ENCODE results near the gene VAV2.
"Not testable (repeated sequence)": the region's sequence is repeated elsewhere in the genome, so short reads cannot be mapped to it uniquely, and the experiment has no call there.

VAV2 gene

GRCh38 chr9:133990366-133991213 is 1.5 kb downstream of the VAV2 start:
- H3K4me3 ChIP-seq (ENCODE audit: low read depth, low read length): peak overlapping the region; percentile 97
- TF ChIP-seq CTCF (IDR thresholded peaks at IDR 0.05; ENCODE audit: low read depth, low read length, missing control alignments): no peak
- no peak for DNase-seq (ENCODE audit: low read depth)

GRCh38 chr9:133989625-133990365 is 2.3 kb downstream of the VAV2 start:
- DNase-seq (ENCODE audit: low read depth): no peak
- TF ChIP-seq CTCF (IDR thresholded peaks at IDR 0.05; ENCODE audit: low read depth, low read length, missing control alignments): no peak
- H3K4me3 ChIP-seq (ENCODE audit: low read depth, low read length): peak overlapping the region; percentile 97

- H3K4me3 ChIP-seq (ENCODE audit: low read depth, low read length); DNase-seq (ENCODE audit: low read depth): not testable (repeated sequence)
Observed at GRCh38 chr9:133988771-133989170, 3.4 kb downstream of the VAV2 start.

- H3K4me3 ChIP-seq (ENCODE audit: low read depth, low read length): no peak overlapping the region
- no peak for DNase-seq (ENCODE audit: low read depth)
- TF ChIP-seq CTCF (IDR thresholded peaks at IDR 0.05; ENCODE audit: low read depth, low read length, missing control alignments): no peak
Observed at GRCh38 chr9:133987946-133988665, 4.0 kb downstream of the VAV2 start.

GRCh38 chr9:133987446-133987788 is 4.7 kb downstream of the VAV2 start:
- H3K4me3 ChIP-seq (ENCODE audit: low read depth, low read length): no peak overlapping the region
- DNase-seq (ENCODE audit: low read depth): no peak
- no peak for TF ChIP-seq CTCF (IDR thresholded peaks at IDR 0.05; ENCODE audit: low read depth, low read length, missing control alignments)

- no peak for TF ChIP-seq CTCF (IDR thresholded peaks at IDR 0.05; ENCODE audit: low read depth, low read length, missing control alignments)
- no peak overlapping the region for H3K4me3 ChIP-seq (ENCODE audit: low read depth, low read length)
- DNase-seq (ENCODE audit: low read depth): no peak
Observed at GRCh38 chr9:133986774-133987445, 5.2 kb downstream of the VAV2 start.

- no peak for TF ChIP-seq CTCF (IDR thresholded peaks at IDR 0.05; ENCODE audit: low read depth, low read length, missing control alignments)
- no peak for DNase-seq (ENCODE audit: low read depth)
- H3K4me3 ChIP-seq (ENCODE audit: low read depth, low read length): no peak overlapping the region
Observed at GRCh38 chr9:133986061-133986460, 6.1 kb downstream of the VAV2 start.
